ENCODE data around the gene GPRIN1.
A peak's percentile ranks its signal among the peaks of the same experiment; 100 is the strongest.
"Not testable (repeated sequence)": the region's sequence is repeated elsewhere in the genome, so short reads cannot be mapped to it uniquely, and the experiment has no call there.

GPRIN1 gene

GRCh38 chr5:176574297-176574591 is 35.7 kb downstream of the GPRIN1 start:
- H3K9me3 Mint-ChIP-seq: no peaks in the 10 kb centered on the region
- H3K4me1 Mint-ChIP-seq: peaks cover 13 to 18% of the 10 kb centered on the region in 2 donors
- H3K36me3 Mint-ChIP-seq: no peaks in the 10 kb centered on the region
- H3K4me3 Mint-ChIP-seq: no peak overlapping the region
- DNase-seq (no peak), ATAC-seq (replicated peaks) (peak in 1 of 2 donors; percentile 2)
- H3K27me3 Mint-ChIP-seq: peaks cover 17 to 35% of the 10 kb centered on the region in 2 donors
- H3K27ac Mint-ChIP-seq: no peak overlapping the region

- Mint-ChIP-seq H3K36me3 (no peaks in the 10 kb centered on the region), H3K27me3 (peaks cover 17 to 35% of the 10 kb centered on the region in 2 donors), H3K4me1 (peaks cover 13 to 18% of the 10 kb centered on the region in 2 donors), H3K9me3 (no peaks in the 10 kb centered on the region), H3K4me3 (no peak overlapping the region), H3K27ac (no peak overlapping the region)
- DNase-seq (peak; percentile 56), ATAC-seq (replicated peaks) (peak; percentile 91)
Observed at GRCh38 chr5:176573564-176574296, 36.2 kb downstream of the GPRIN1 start.

- DNase-seq: no peak
- no peaks in the 10 kb centered on the region for H3K9me3 Mint-ChIP-seq
- peaks cover 0 to 1% of the 10 kb centered on the region in 2 donors for H3K36me3 Mint-ChIP-seq
- no peak overlapping the region for H3K4me3 Mint-ChIP-seq
- H3K27me3 Mint-ChIP-seq: peaks cover 21 to 39% of the 10 kb centered on the region in 2 donors
- no peak overlapping the region for H3K27ac Mint-ChIP-seq
- H3K4me1 Mint-ChIP-seq: peaks cover 4 to 9% of the 10 kb centered on the region in 2 donors
- no peak for ATAC-seq (replicated peaks)
Observed at GRCh38 chr5:176570044-176570443, 39.9 kb downstream of the GPRIN1 start.

- Mint-ChIP-seq H3K4me3 (no peak overlapping the region), H3K27me3 (peaks cover 21 to 39% of the 10 kb centered on the region in 2 donors)
- ATAC-seq (replicated peaks): no peak
Observed at GRCh38 chr5:176568657-176569056, 41.3 kb downstream of the GPRIN1 start.

GRCh38 chr5:176565760-176566288 is 44.1 kb downstream of the GPRIN1 start:
- H3K9me3 Mint-ChIP-seq: no peaks in the 10 kb centered on the region

More at GRCh38 chr5:176568657-176569056, 41.3 kb downstream of the GPRIN1 start:
- DNase-seq: no peak
- Mint-ChIP-seq H3K9me3 (no peaks in the 10 kb centered on the region), H3K4me1 (peaks cover under 1 to 1% of the 10 kb centered on the region in 2 donors), H3K27ac (no peak overlapping the region), H3K36me3 (peaks cover 0 to 1% of the 10 kb centered on the region in 2 donors)

GRCh38 chr5:176564002-176564401 is 46.0 kb downstream of the GPRIN1 start:
- H3K9me3 Mint-ChIP-seq: no peaks in the 10 kb centered on the region
- ATAC-seq (replicated peaks) (no peak), DNase-seq (no peak)
- H3K36me3 Mint-ChIP-seq: peaks cover 0 to 1% of the 10 kb centered on the region in 2 donors
- no peak overlapping the region for H3K4me3 Mint-ChIP-seq
- no peak overlapping the region for H3K27ac Mint-ChIP-seq
- peaks cover 15 to 28% of the 10 kb centered on the region in 2 donors for H3K27me3 Mint-ChIP-seq
- H3K4me1 Mint-ChIP-seq: peaks cover 3 to 13% of the 10 kb centered on the region in 2 donors

More at GRCh38 chr5:176565760-176566288, 44.1 kb downstream of the GPRIN1 start:
- DNase-seq: no peak
- Mint-ChIP-seq H3K27me3 (peaks cover 15 to 36% of the 10 kb centered on the region in 2 donors), H3K36me3 (peaks cover 0 to 1% of the 10 kb centered on the region in 2 donors), H3K27ac (no peak overlapping the region), H3K4me3 (no peak overlapping the region), H3K4me1 (no peaks in the 10 kb centered on the region)
- no peak for ATAC-seq (replicated peaks)

GRCh38 chr5:176562189-176562588 is 47.8 kb downstream of the GPRIN1 start:
- DNase-seq: no peak
- peaks cover 0 to 1% of the 10 kb centered on the region in 2 donors for H3K36me3 Mint-ChIP-seq
- H3K27ac Mint-ChIP-seq: no peak overlapping the region
- peaks cover 15 to 28% of the 10 kb centered on the region in 2 donors for H3K27me3 Mint-ChIP-seq
- H3K4me3 Mint-ChIP-seq: no peak overlapping the region
- peaks cover 0 to 1% of the 10 kb centered on the region in 2 donors for H3K9me3 Mint-ChIP-seq
- no peak for ATAC-seq (replicated peaks)
- peaks cover 3 to 13% of the 10 kb centered on the region in 2 donors for H3K4me1 Mint-ChIP-seq

- peaks cover 3 to 13% of the 10 kb centered on the region in 2 donors for H3K4me1 Mint-ChIP-seq
- ATAC-seq (replicated peaks): no peak
- DNase-seq: no peak
- H3K36me3 Mint-ChIP-seq: peaks cover 0 to 1% of the 10 kb centered on the region in 2 donors
- no peak overlapping the region for H3K4me3 Mint-ChIP-seq
- H3K9me3 Mint-ChIP-seq: peaks cover 0 to 1% of the 10 kb centered on the region in 2 donors
- no peak overlapping the region for H3K27ac Mint-ChIP-seq
- peaks cover 14 to 27% of the 10 kb centered on the region in 2 donors for H3K27me3 Mint-ChIP-seq
Observed at GRCh38 chr5:176561259-176561658, 48.7 kb downstream of the GPRIN1 start.

- H3K4me3 Mint-ChIP-seq: no peak overlapping the region
- peaks cover 3 to 13% of the 10 kb centered on the region in 2 donors for H3K4me1 Mint-ChIP-seq
- ATAC-seq (replicated peaks) (no peak), DNase-seq (no peak)
- peaks cover 7 to 18% of the 10 kb centered on the region in 2 donors for H3K27me3 Mint-ChIP-seq
- H3K9me3 Mint-ChIP-seq: peaks cover 0 to 1% of the 10 kb centered on the region in 2 donors
- no peak overlapping the region for H3K27ac Mint-ChIP-seq
- no peaks in the 10 kb centered on the region for H3K36me3 Mint-ChIP-seq
Observed at GRCh38 chr5:176560364-176560763, 49.6 kb downstream of the GPRIN1 start.

- ATAC-seq (replicated peaks) (no peak), DNase-seq (no peak)
- H3K4me1 Mint-ChIP-seq: peaks cover 3 to 13% of the 10 kb centered on the region in 2 donors
- H3K9me3 Mint-ChIP-seq: peaks cover 0 to 1% of the 10 kb centered on the region in 2 donors
- no peak overlapping the region for H3K4me3 Mint-ChIP-seq
- no peaks in the 10 kb centered on the region for H3K36me3 Mint-ChIP-seq
- H3K27me3 Mint-ChIP-seq: peaks cover 7 to 13% of the 10 kb centered on the region in 2 donors
- H3K27ac Mint-ChIP-seq: no peak overlapping the region
Observed at GRCh38 chr5:176559683-176560082, 50.3 kb downstream of the GPRIN1 start.

- H3K27ac Mint-ChIP-seq: no peak overlapping the region
- peaks cover 0 to 1% of the 10 kb centered on the region in 2 donors for H3K9me3 Mint-ChIP-seq
- H3K36me3 Mint-ChIP-seq: no peaks in the 10 kb centered on the region
- no peak overlapping the region for H3K4me3 Mint-ChIP-seq
- H3K27me3 Mint-ChIP-seq: peaks cover 11 to 19% of the 10 kb centered on the region in 2 donors
- ATAC-seq (replicated peaks) (no peak), DNase-seq (no peak)
- peaks cover 13 to 20% of the 10 kb centered on the region in 2 donors for H3K4me1 Mint-ChIP-seq
Observed at GRCh38 chr5:176557846-176558245, 52.1 kb downstream of the GPRIN1 start.

GRCh38 chr5:176553260-176554085 is 56.5 kb downstream of the GPRIN1 start:
- Mint-ChIP-seq H3K4me3 (no peak overlapping the region), H3K36me3 (no peaks in the 10 kb centered on the region), H3K4me1 (peaks cover 19 to 23% of the 10 kb centered on the region in 2 donors), H3K9me3 (no peaks in the 10 kb centered on the region), H3K27ac (no peak overlapping the region), H3K27me3 (peaks cover 4 to 6% of the 10 kb centered on the region in 2 donors)
- DNase-seq (no peak), ATAC-seq (replicated peaks) (peak in 1 of 2 donors; percentile 23)

GRCh38 chr5:176552332-176552869 is 57.6 kb downstream of the GPRIN1 start:
- Mint-ChIP-seq H3K4me3 (no peak overlapping the region), H3K4me1 (peaks cover 19 to 23% of the 10 kb centered on the region in 2 donors), H3K9me3 (no peaks in the 10 kb centered on the region), H3K27me3 (peaks cover 4 to 6% of the 10 kb centered on the region in 2 donors), H3K36me3 (no peaks in the 10 kb centered on the region), H3K27ac (no peak overlapping the region)
- ATAC-seq (replicated peaks) (no peak), DNase-seq (no peak)

- not testable (repeated sequence) for H3K36me3 Mint-ChIP-seq; H3K27me3 Mint-ChIP-seq; H3K9me3 Mint-ChIP-seq; DNase-seq; H3K27ac Mint-ChIP-seq; H3K4me3 Mint-ChIP-seq; ATAC-seq (replicated peaks)
- H3K4me1 Mint-ChIP-seq: peaks cover 19 to 23% of the 10 kb centered on the region in 2 donors
Observed at GRCh38 chr5:176550937-176551336, 59.0 kb downstream of the GPRIN1 start.

All from stimulated activated naive B cell treated with anti-CD40 and anti-IgM and Interleukin-4, amounts not matched to agents 10 μg/mL and 1 μg/mL and 100 μg/mL, for 72 hours (primary cell).